ENCODE results near the gene PPP1R37. TPM values are rescaled to one million over a fixed set of nuclear protein-coding genes. Genes with fewer than 3 reads are reported as not detected.

Gene PPP1R37
- total RNA-seq, 2 experiments from 2014 or later = 10.2 to 10.3 TPM

GRCh38 chr19:45163156-45163555 is 70.2 kb downstream of the PPP1R37 start:
- CTCF ChIA-PET = no interaction called here
- Mint-ChIP-seq H3K36me3 (ENCODE audit: low read depth) (no peaks in the 10 kb centered on the region), H3K27me3 (ENCODE audit: low read depth) (no peaks in the 10 kb centered on the region), H3K4me3 (no peak overlapping the region), H3K4me1 (ENCODE audit: low read depth) (peaks cover 14% of the 10 kb centered on the region), H3K27ac (no peak overlapping the region), H3K9me3 (no peaks in the 10 kb centered on the region)
- intact Hi-C loops (cut with micrococcal nuclease) = no loop called here
- no peak for DNase-seq

GRCh38 chr19:45163751-45164460 is 70.9 kb downstream of the PPP1R37 start:
- H3K27ac Mint-ChIP-seq = no peak overlapping the region
- H3K4me3 Mint-ChIP-seq = no peak overlapping the region
- no peaks in the 10 kb centered on the region for H3K9me3 Mint-ChIP-seq
- no peak for DNase-seq
- H3K4me1 Mint-ChIP-seq (ENCODE audit: low read depth) = peaks cover 15% of the 10 kb centered on the region
- intact Hi-C loops (cut with micrococcal nuclease) = loop anchor here (1.0 to 2.0 kb wide), 2 partner anchors 14 to 23 kb away; partner anchors contain the start of genes BLOC1S3 and TRAPPC6A
- no peaks in the 10 kb centered on the region for H3K27me3 Mint-ChIP-seq (ENCODE audit: low read depth)
- CTCF ChIA-PET = interaction anchor here (0.6 to 1.2 kb wide), 5 partner anchors 11 to 61 kb away, joined by 3 to 4 read pairs (median 3); no protein-coding TSS in a partner anchor
- no peaks in the 10 kb centered on the region for H3K36me3 Mint-ChIP-seq (ENCODE audit: low read depth)

- intact Hi-C loops (cut with micrococcal nuclease) = loop anchor here (1.0 to 2.0 kb wide), 2 partner anchors 14 to 22 kb away; partner anchors contain the start of genes BLOC1S3 and TRAPPC6A
- H3K27me3 Mint-ChIP-seq (ENCODE audit: low read depth) = no peaks in the 10 kb centered on the region
- no peak overlapping the region for H3K4me3 Mint-ChIP-seq
- DNase-seq = peak; percentile 92
- no peaks in the 10 kb centered on the region for H3K9me3 Mint-ChIP-seq
- CTCF ChIA-PET = interaction anchor here (0.6 to 1.2 kb wide), 6 partner anchors 12 to 170 kb away, joined by 3 to 4 read pairs (median 3); no protein-coding TSS in a partner anchor
- no peaks in the 10 kb centered on the region for H3K36me3 Mint-ChIP-seq (ENCODE audit: low read depth)
- H3K4me1 Mint-ChIP-seq (ENCODE audit: low read depth) = peaks cover 16% of the 10 kb centered on the region
- H3K27ac Mint-ChIP-seq = no peak overlapping the region
Observed at GRCh38 chr19:45164577-45165335, 71.8 kb downstream of the PPP1R37 start.

GRCh38 chr19:45166723-45167252 is 73.8 kb downstream of the PPP1R37 start:
- CTCF ChIA-PET = interaction anchor here (0.6 kb wide), 1 partner anchor 20 kb away, joined by 3 read pairs; no protein-coding TSS in a partner anchor
- Mint-ChIP-seq H3K27ac (no peak overlapping the region), H3K9me3 (no peaks in the 10 kb centered on the region), H3K27me3 (ENCODE audit: low read depth) (no peaks in the 10 kb centered on the region), H3K4me1 (ENCODE audit: low read depth) (peaks cover 33% of the 10 kb centered on the region), H3K4me3 (no peak overlapping the region), H3K36me3 (ENCODE audit: low read depth) (no peaks in the 10 kb centered on the region)
- no peak for DNase-seq
- intact Hi-C loops (cut with micrococcal nuclease) = no loop called here

GRCh38 chr19:45168767-45169351 is 75.9 kb downstream of the PPP1R37 start:
- Mint-ChIP-seq H3K4me3 (no peak overlapping the region), H3K27me3 (ENCODE audit: low read depth) (no peaks in the 10 kb centered on the region), H3K9me3 (no peaks in the 10 kb centered on the region), H3K27ac (no peak overlapping the region), H3K4me1 (ENCODE audit: low read depth) (peaks cover 43% of the 10 kb centered on the region), H3K36me3 (ENCODE audit: low read depth) (no peaks in the 10 kb centered on the region)
- DNase-seq = no peak
- intact Hi-C loops (cut with micrococcal nuclease) = no loop called here
- CTCF ChIA-PET = no interaction called here

- Mint-ChIP-seq H3K27me3 (ENCODE audit: low read depth) (no peaks in the 10 kb centered on the region), H3K4me3 (no peak overlapping the region), H3K27ac (no peak overlapping the region), H3K4me1 (ENCODE audit: low read depth) (peaks cover 39% of the 10 kb centered on the region), H3K36me3 (ENCODE audit: low read depth) (no peaks in the 10 kb centered on the region), H3K9me3 (no peaks in the 10 kb centered on the region)
- DNase-seq = no peak
- CTCF ChIA-PET = interaction anchor here (0.6 kb wide), 1 partner anchor 793 kb away, joined by 3 read pairs; no protein-coding TSS in a partner anchor
- intact Hi-C loops (cut with micrococcal nuclease) = loop anchor here (10.0 kb wide), 1 partner anchor 525 kb away; the partner anchor contains the start of genes QPCTL and SNRPD2
Observed at GRCh38 chr19:45169602-45170001, 76.6 kb downstream of the PPP1R37 start.

- peak overlapping the region; percentile 98 for H3K27ac Mint-ChIP-seq
- CTCF ChIA-PET = interaction anchor here (0.6 kb wide), 1 partner anchor 792 kb away, joined by 3 read pairs; no protein-coding TSS in a partner anchor
- intact Hi-C loops (cut with micrococcal nuclease) = loop anchor here (10.0 kb wide), 1 partner anchor 524 kb away; the partner anchor contains the start of genes QPCTL and SNRPD2
- no peaks in the 10 kb centered on the region for H3K36me3 Mint-ChIP-seq (ENCODE audit: low read depth)
- no peak for DNase-seq
- H3K4me3 Mint-ChIP-seq = no peak overlapping the region
- H3K27me3 Mint-ChIP-seq (ENCODE audit: low read depth) = no peaks in the 10 kb centered on the region
- no peaks in the 10 kb centered on the region for H3K9me3 Mint-ChIP-seq
- H3K4me1 Mint-ChIP-seq (ENCODE audit: low read depth) = peaks cover 38% of the 10 kb centered on the region
Observed at GRCh38 chr19:45170146-45171106, 77.4 kb downstream of the PPP1R37 start.

- Mint-ChIP-seq H3K27me3 (ENCODE audit: low read depth) (no peaks in the 10 kb centered on the region), H3K4me1 (ENCODE audit: low read depth) (peaks cover 41% of the 10 kb centered on the region), H3K36me3 (ENCODE audit: low read depth) (no peaks in the 10 kb centered on the region), H3K27ac (peak overlapping the region; percentile 98), H3K9me3 (no peaks in the 10 kb centered on the region), H3K4me3 (peak overlapping the region; percentile 52)
- DNase-seq = peak; percentile 87
- intact Hi-C loops (cut with micrococcal nuclease) = loop anchor here (10.0 kb wide), 1 partner anchor 524 kb away; the partner anchor contains the start of genes QPCTL and SNRPD2
- CTCF ChIA-PET = no interaction called here
Observed at GRCh38 chr19:45171211-45171623, 78.2 kb downstream of the PPP1R37 start.

- Mint-ChIP-seq H3K36me3 (ENCODE audit: low read depth) (no peaks in the 10 kb centered on the region), H3K4me3 (no peak overlapping the region), H3K4me1 (ENCODE audit: low read depth) (peaks cover 46% of the 10 kb centered on the region), H3K9me3 (no peaks in the 10 kb centered on the region), H3K27me3 (ENCODE audit: low read depth) (no peaks in the 10 kb centered on the region), H3K27ac (peak overlapping the region; percentile 79)
- intact Hi-C loops (cut with micrococcal nuclease) = loop anchor here (10.0 kb wide), 1 partner anchor 523 kb away; the partner anchor contains the start of genes QPCTL and SNRPD2
- CTCF ChIA-PET = interaction anchor here (0.6 to 1.1 kb wide), 2 partner anchors 10 to 220 kb away, joined by 3 to 6 read pairs; no protein-coding TSS in a partner anchor
- DNase-seq = peak; percentile 42
Observed at GRCh38 chr19:45172173-45172572, 79.2 kb downstream of the PPP1R37 start.

- CTCF ChIA-PET = interaction anchor here (1.1 kb wide), 1 partner anchor 9 kb away, joined by 3 read pairs; no protein-coding TSS in a partner anchor
- intact Hi-C loops (cut with micrococcal nuclease) = loop anchor here (10.0 kb wide), 1 partner anchor 522 kb away; the partner anchor contains the start of genes QPCTL and SNRPD2
- Mint-ChIP-seq H3K36me3 (ENCODE audit: low read depth) (no peaks in the 10 kb centered on the region), H3K27me3 (ENCODE audit: low read depth) (no peaks in the 10 kb centered on the region), H3K9me3 (no peaks in the 10 kb centered on the region), H3K4me3 (no peak overlapping the region), H3K27ac (peak overlapping the region; percentile 79), H3K4me1 (ENCODE audit: low read depth) (peaks cover 48% of the 10 kb centered on the region)
- no peak for DNase-seq
Observed at GRCh38 chr19:45172611-45173208, 79.7 kb downstream of the PPP1R37 start.
